Astrocyte of the cerebellum (primary cell): ENCODE measurements around the gene NSMF.
A peak's percentile ranks its signal among the peaks of the same experiment; 100 is the strongest.

Experiments used
- DNase-seq: peaks from one replicate; pipeline ENCODE4 v3.0.0-alpha.2; 2011; ENCODE audit warnings: low read depth
- H3K4me3 ChIP-seq: 2 replicates; pipeline ENCODE4 v1.5.1; 2011; ENCODE audit warnings: mild to moderate bottlenecking, low read depth, low read length, moderate library complexity
- CTCF ChIP-seq: IDR thresholded peaks from 2 replicates; pipeline ENCODE4 v1.5.1; 2012; ENCODE audit warnings: low read length, low read depth, moderate library complexity, mild to moderate bottlenecking; ENCODE audit errors: missing control alignments
- in situ Hi-C: cut with HindIII; loops from 2 replicates; pipeline ENCODE4 v1.10.0; 2017; ENCODE audit warnings: low sequenced_read_pairs

Gene NSMF

GRCh38 chr9:137459152-137459600 lies at the start of gene NSMF:
NSMF (minus strand) TSS chr9:137459334; CDS start chr9:137459102, 232 bp downstream.
- TF ChIP-seq CTCF = no peak
- DNase-seq = peak; percentile 55
- in situ Hi-C loops = no loop called here
- peak within 1 kb of the TSS; percentile 76 for H3K4me3 ChIP-seq

GRCh38 chr9:137506702-137507171 lies 47.6 kb upstream of the NSMF start:
- TF ChIP-seq CTCF = no peak
- H3K4me3 ChIP-seq = no peak overlapping the region
- no peak for DNase-seq
- in situ Hi-C loops = no loop called here

GRCh38 chr9:137506274-137506673 lies 47.1 kb upstream of the NSMF start:
- in situ Hi-C loops = no loop called here
- H3K4me3 ChIP-seq = no peak overlapping the region
- DNase-seq = no peak
- no peak for TF ChIP-seq CTCF

GRCh38 chr9:137505421-137506140 lies 46.4 kb upstream of the NSMF start:
- no peak overlapping the region for H3K4me3 ChIP-seq
- TF ChIP-seq CTCF = no peak
- in situ Hi-C loops = no loop called here
- no peak for DNase-seq

GRCh38 chr9:137504432-137504777 lies 45.3 kb upstream of the NSMF start:
- in situ Hi-C loops = no loop called here
- DNase-seq = no peak
- TF ChIP-seq CTCF = no peak
- no peak overlapping the region for H3K4me3 ChIP-seq

GRCh38 chr9:137502008-137502911 lies 43.1 kb upstream of the NSMF start:
- TF ChIP-seq CTCF = no peak
- in situ Hi-C loops = no loop called here
- no peak overlapping the region for H3K4me3 ChIP-seq
- no peak for DNase-seq
